HG02981 (cell line): ENCODE results near the gene IGSF22.

Experiments
- ATAC-seq: cut with Tn5 transposase; IDR thresholded peaks from one replicate; pipeline ENCODE4 v1.9.1; 2021; ENCODE audit warnings: mild to moderate bottlenecking, moderate library complexity; ENCODE audit not compliant: unreplicated experiment

IGSF22 gene

DNA sequence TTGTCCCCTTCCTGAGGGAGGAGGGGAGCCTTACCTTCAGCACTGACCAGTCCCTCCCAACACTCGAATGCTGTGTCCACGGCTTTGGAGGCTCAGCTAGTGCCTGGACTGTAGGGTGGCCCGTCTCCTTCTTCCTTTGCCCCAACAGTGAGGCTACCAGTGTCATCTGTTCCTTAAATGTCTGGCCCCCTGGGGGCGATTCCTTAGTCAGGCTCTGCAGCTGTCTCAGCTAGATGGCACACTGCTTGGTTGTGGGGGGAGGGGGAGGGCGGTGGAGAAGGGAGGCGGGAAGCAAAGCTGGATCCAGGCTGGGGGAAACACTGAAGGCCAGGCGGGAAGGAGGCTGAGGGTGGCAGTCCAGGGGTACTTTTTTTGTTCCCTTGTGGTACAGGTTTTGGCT lies at the start of gene IGSF22:
TSS of gene IGSF22 (minus strand) at position 149 of the 400 bp plus-strand sequence. CDS start 1,952 bp downstream, outside the sequence.
- ATAC-seq: no peak

DNA sequence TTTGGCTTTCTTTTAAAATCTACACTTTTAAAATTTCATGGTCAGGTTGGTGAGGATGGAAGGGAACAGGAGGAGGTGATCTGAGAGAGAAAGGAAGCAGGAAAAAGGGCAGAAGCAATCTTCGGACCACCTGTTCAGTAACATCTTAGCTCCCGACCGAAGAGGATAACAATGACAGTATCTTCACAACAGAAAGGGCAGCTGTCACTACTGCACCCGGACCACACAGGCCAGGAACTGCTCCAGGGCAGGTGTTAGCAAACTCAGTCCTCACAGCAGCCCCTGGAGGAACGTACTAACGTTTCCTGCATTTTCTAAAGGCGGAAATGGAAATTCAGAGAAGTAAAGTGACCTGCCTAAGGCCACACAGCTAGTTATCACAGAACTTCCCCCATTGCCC lies 48.8 kb upstream of the IGSF22 start:
- no peak for ATAC-seq

DNA sequence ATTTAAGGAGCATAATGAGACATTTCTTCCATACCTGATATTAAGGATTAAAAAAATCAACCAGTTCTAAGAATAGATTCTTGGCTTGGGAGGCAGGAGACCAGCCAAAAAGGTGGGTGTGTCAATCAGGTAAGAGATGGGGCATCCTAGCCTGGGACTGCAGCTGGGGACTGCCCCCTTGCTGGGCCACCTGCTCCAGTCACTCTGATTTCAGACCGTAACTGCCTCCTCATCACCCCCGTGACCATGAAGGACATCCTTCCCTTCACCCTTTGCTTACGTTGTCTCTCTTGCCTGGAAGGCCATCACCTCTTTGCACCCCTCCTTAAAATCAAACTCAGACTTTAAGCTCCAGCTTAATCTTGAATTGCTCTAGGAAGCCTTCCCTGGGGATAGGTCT lies 47.7 kb upstream of the IGSF22 start:
- no peak for ATAC-seq

DNA sequence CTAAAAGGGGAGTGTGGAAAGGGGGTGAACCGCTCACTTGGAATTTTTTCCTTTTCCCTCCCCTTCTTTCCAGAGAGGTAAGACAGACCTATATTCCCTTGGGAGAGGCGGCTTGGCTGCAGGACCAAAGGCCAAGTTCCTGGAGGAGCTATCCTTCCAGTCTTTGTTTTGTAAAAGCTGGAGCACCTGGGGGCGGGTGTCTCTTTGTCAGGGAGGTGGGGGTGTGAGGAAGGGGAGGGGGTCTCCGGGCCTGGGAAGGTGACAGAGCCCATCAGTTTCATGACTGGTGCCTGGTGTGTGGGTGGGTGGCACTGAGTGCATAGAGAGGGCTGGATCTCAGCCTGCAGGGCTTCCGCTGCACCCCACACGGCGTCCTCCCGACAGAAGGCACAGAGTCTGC lies 47.1 kb upstream of the IGSF22 start:
- no peak for ATAC-seq

- no peak for ATAC-seq
Observed at GRCh38 chr11:18772211-18772610, 46.2 kb upstream of the IGSF22 start.

GRCh38 chr11:18771266-18772035 lies 45.5 kb upstream of the IGSF22 start:
- no peak for ATAC-seq

DNA sequence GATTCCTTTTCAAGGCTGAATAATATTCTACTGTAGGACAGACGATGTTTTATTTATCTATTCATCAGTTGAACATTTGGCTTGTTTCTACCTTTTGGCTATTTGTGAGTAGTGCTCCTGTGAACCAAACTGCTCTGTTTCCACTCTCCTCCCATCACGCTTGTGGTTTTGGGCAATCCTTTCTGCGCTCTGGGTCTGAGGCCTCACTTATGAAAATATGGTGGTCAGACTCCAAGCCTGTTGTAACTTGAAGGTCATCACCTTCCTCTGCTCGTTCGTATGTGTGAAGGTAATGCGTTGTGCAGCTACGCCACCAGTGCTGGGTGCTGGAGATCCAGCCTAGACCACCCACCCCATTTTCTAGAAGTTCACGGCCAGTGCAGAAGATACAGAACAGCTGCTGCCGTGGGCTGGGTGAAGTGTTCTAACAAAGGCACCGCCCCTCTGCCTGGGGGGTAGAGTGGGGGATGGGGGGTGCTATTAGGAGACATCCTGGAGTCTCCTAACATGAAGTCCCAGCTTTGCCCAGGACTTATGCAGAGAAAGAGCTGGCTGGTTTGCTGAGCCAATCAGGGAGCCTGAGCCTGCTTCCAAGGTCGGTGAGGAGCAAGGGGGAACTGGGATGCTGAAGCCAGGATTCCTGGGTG lies 44.6 kb upstream of the IGSF22 start:
- ATAC-seq: no peak

DNA sequence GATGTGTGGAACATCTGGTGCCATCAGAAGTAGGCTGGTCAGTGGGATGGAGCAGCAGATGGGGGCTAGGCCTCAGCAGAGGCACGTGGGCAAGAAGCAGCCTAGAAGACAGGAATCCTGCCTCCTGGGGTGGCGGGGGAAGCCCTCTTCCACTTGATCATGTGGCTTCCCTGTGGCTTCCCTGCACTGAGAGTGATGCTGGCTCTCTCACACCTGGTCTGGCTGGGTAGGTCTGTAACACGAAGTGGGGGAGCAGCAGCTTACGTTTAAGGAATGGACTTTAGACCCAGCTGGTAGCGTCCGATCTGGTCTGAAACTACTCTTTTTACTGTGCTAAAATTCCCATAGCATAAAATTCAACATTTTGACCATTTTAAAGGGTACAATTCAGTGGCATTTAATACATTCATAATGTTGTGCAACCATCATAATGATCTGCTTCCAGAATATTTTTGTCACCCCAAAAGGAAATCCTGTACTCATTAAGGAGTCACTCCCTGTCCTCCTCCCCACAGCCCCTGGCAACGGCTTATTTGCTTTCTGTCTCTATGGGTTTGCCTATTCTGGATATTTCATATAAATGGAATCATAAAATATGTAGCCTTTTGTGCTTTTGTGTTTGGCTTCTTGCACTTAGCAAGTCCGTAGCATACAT lies 43.9 kb upstream of the IGSF22 start:
- ATAC-seq: peak; percentile 52

DNA sequence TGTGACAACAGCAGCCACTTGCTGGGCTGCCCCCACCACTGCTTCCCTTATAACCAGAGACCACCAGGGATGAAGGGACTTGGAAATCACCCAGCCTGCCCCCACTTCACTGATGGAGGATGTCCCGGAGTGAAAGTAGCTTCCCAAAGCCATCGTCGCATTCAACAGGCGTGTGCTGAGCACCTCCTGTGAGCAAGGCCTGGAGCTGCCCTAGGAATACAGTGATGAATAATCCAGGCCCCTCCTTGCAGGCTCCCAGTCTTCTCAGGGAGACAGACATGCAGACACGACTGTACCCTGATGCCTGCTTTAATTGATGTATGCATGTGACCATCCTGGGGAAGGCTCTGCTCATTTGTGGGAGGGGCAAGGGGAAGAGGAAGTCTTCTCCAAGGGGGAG lies 43.0 kb upstream of the IGSF22 start:
- no peak for ATAC-seq

GRCh38 chr11:18768472-18768901 lies 42.5 kb upstream of the IGSF22 start:
- peak; percentile 77 for ATAC-seq

DNA sequence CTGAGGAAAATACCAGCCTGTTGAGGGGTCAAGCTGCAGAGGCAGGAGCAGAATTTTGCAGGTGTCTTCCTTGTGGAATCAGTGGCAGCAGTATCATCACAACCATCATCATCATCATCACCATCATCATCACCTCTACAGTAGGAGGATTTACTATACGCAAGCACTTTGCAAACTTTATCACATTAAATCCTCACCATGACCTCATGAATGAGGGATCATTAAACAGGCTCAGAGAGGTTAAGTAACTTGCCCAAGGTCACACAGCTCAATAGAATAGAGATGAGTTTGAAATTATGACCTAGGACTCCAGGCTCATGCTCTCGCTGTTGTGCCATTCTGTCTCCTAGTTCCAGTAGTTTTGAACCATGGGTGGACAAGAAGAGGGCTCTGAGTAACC lies 40.0 kb upstream of the IGSF22 start:
- no peak for ATAC-seq

- no peak for ATAC-seq
Observed at GRCh38 chr11:18765554-18765953, 39.6 kb upstream of the IGSF22 start.

- ATAC-seq: no peak
Observed at GRCh38 chr11:18761741-18762140, 35.8 kb upstream of the IGSF22 start.

DNA sequence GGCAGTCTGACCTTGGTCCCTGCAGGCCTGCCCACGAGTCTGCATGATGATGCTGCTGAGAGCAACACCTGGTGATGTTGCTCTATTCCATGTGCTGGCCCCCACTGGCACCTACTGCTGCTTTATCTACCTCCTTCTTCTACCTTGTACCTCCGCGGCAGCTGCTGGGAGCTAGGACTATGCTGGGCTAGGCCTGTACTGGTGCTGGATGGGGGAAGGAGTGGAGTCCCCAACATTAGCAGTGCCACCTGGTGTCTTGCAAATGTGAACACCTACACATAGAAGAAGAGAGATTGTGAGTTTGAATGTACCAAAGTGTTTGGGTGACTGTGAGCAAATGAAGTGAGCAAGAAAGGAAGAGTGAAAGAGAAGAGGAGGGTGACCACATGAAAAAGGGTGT lies 35.2 kb upstream of the IGSF22 start:
- ATAC-seq: no peak

DNA sequence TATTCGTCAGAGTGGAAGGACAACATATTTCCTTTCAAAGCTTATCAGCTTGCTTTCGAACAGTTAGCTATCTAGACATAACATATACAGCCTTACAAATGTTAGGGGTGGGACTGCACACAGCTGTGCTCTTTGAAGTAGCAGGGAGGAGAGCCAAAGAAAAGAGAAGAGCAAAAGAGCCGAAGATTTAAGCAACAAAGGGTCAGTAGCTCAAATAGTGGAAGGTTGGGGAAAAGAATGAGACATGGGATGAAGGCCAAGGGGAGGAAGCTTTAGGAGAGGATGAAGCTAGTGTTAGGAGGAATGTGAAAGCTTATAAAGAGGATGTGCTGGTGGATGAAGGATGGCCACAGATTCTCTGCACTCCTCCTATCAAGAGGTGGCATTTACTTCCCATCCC lies 31.8 kb upstream of the IGSF22 start:
- ATAC-seq: no peak

DNA sequence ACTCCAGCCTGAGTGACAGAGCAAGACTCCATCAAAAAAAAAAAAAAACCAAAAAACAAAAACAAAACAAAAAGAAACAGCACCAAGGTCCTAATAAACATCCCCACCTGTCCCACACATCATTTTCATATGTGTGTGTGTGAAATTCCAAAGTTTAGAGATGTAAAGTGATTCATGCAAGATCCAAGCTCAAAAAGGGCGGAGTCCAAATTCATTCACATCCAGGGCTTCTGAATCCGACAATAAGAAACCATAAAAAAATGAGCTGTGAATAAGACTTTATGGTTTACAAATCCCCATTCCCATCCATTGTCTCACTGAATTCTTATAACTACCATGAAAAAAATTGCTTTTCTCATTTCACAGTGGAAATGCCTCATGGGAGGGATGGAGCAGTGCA lies 30.9 kb upstream of the IGSF22 start:
- ATAC-seq: no peak

GRCh38 chr11:18754308-18754707 lies 28.3 kb upstream of the IGSF22 start:
- no peak for ATAC-seq

GRCh38 chr11:18752502-18752901 lies 26.5 kb upstream of the IGSF22 start:
- no peak for ATAC-seq

DNA sequence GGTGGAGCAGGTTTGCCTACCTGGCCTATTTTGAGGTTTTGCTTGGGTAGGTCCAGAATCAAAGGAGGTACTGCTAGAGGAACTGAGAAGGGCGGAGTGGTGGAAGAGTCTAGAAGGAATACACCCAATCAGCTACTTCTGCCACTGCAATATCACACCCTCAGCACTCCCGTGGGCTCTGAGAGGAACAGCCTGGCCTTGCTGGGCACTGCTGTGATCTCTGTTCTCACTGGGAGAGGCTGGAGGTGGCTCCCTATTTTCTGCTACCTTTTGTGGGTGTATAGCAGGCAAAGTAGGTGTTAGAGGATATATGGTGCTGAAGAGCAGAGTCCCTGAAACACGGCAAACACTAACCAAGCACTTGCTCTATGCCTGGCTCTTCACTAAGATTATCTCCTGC lies 25.0 kb upstream of the IGSF22 start:
- ATAC-seq: no peak

- ATAC-seq: no peak
Observed at GRCh38 chr11:18749681-18750319, 23.8 kb upstream of the IGSF22 start.

GRCh38 chr11:18748766-18749365 lies 22.9 kb upstream of the IGSF22 start:
- no peak for ATAC-seq
